ENCODE data around the gene CFAP57. TPM values are rescaled to one million over a fixed set of nuclear protein-coding genes. Genes with fewer than 3 reads are reported as not detected.

CFAP57 gene
- total RNA-seq, 1 donor from 2014 or later: 0.17 TPM

GRCh38 chr1:43275826-43276620 lies 103.9 kb downstream of the CFAP57 start:
- Histone ChIP-seq H3K9me3 (no peaks in the 10 kb centered on the region), H3K36me3 (no peaks in the 10 kb centered on the region), H3K4me1 (peaks cover 5% of the 10 kb centered on the region), H3K27ac (no peak overlapping the region), H3K27me3 (no peaks in the 10 kb centered on the region), H3K4me3 (no peak overlapping the region)
- ATAC-seq (no peak), DNase-seq (peak; percentile 52)
- intact Hi-C loops (cut with DNase I): no loop called here
- TF ChIP-seq CTCF (IDR thresholded peaks at IDR 0.05): no peak

GRCh38 chr1:43276673-43277072 lies 104.5 kb downstream of the CFAP57 start:
- H3K36me3 ChIP-seq: no peaks in the 10 kb centered on the region
- no peak overlapping the region for H3K4me3 ChIP-seq
- peaks cover 6% of the 10 kb centered on the region for H3K4me1 ChIP-seq
- no peak for TF ChIP-seq CTCF (IDR thresholded peaks at IDR 0.05)
- DNase-seq (peak; percentile 23), ATAC-seq (no peak)
- no peak overlapping the region for H3K27ac ChIP-seq
- H3K27me3 ChIP-seq: no peaks in the 10 kb centered on the region
- H3K9me3 ChIP-seq: no peaks in the 10 kb centered on the region
- intact Hi-C loops (cut with DNase I): no loop called here

- Histone ChIP-seq H3K9me3 (no peaks in the 10 kb centered on the region), H3K27ac (no peak overlapping the region), H3K4me3 (no peak overlapping the region), H3K4me1 (peaks cover 11% of the 10 kb centered on the region), H3K36me3 (no peaks in the 10 kb centered on the region), H3K27me3 (no peaks in the 10 kb centered on the region)
- intact Hi-C loops (cut with DNase I): no loop called here
- ATAC-seq (no peak), DNase-seq (peak; percentile 49)
- TF ChIP-seq CTCF (IDR thresholded peaks at IDR 0.05): no peak
These were observed 105.2 kb downstream of the CFAP57 start for GRCh38 chr1:43277116-43277876.

- H3K27me3 ChIP-seq: no peaks in the 10 kb centered on the region
- peak; percentile 53 for DNase-seq
- no peak for TF ChIP-seq CTCF (IDR thresholded peaks at IDR 0.05)
- intact Hi-C loops (cut with DNase I): no loop called here
- no peak overlapping the region for H3K4me3 ChIP-seq
- no peaks in the 10 kb centered on the region for H3K9me3 ChIP-seq
- H3K36me3 ChIP-seq: no peaks in the 10 kb centered on the region
- H3K4me1 ChIP-seq: peaks cover 18% of the 10 kb centered on the region
- no peak for ATAC-seq
- no peak overlapping the region for H3K27ac ChIP-seq
These were observed 107.0 kb downstream of the CFAP57 start for GRCh38 chr1:43279161-43279560.

GRCh38 chr1:43279666-43280065 lies 107.5 kb downstream of the CFAP57 start:
- TF ChIP-seq CTCF (IDR thresholded peaks at IDR 0.05): no peak
- intact Hi-C loops (cut with DNase I): no loop called here
- peak; percentile 48 for DNase-seq
- no peaks in the 10 kb centered on the region for H3K36me3 ChIP-seq
- no peak for ATAC-seq
- H3K27me3 ChIP-seq: no peaks in the 10 kb centered on the region
- H3K4me1 ChIP-seq: peaks cover 16% of the 10 kb centered on the region
- H3K4me3 ChIP-seq: no peak overlapping the region
- H3K9me3 ChIP-seq: no peaks in the 10 kb centered on the region
- H3K27ac ChIP-seq: no peak overlapping the region

All from upper lobe of right lung (tissue), 1 donor.